HepG2 (cell line): Measurements from ENCODE around the gene EXTL2.

Source experiments
- CREB1 ChIP-seq, 2 experiments: fragments of 450-650 bp in 1 of 2; IDR thresholded peaks; 2 replicates each; pipeline ENCODE4 v1.6.1; 2016 to 2017; ENCODE audit warnings: control low read depth in 1 of 2, mild to moderate bottlenecking in 1 of 2, missing compliant biosample characterization in 1 of 2, missing genetic modification characterization in 1 of 2
- EP300 ChIP-seq, 3 experiments: sonication (generic) in 1 of 3; formaldehyde crosslinking in 1 of 3; IDR thresholded peaks; 2 replicates each; pipeline versions ENCODE4 v1.5.1 to v1.6.1; 2011 to 2020; ENCODE audit warnings: low read depth in 2 of 3, low read length in 2 of 3, borderline replicate concordance in 1 of 3, improper control_type of control experiment in 1 of 3, mild to moderate bottlenecking in 1 of 3, missing genetic modification reagents in 1 of 3, moderate library complexity in 1 of 3
- KDM1A ChIP-seq: IDR thresholded peaks from 2 replicates; pipeline ENCODE4 v1.6.1; 2016; ENCODE audit warnings: missing compliant biosample characterization
- NPAS2 ChIP-seq: sonication (generic); formaldehyde crosslinking; IDR thresholded peaks from 2 replicates; pipeline ENCODE4 v1.8.0; 2022; ENCODE audit warnings: mild to moderate bottlenecking, missing genetic modification reagents, borderline replicate concordance
- POLR2AphosphoS5 ChIP-seq: IDR thresholded peaks from 2 replicates; pipeline ENCODE4 v1.6.1; 2012; ENCODE audit warnings: low read depth, low read length
- ZNF335 ChIP-seq: sonication (generic); formaldehyde crosslinking; IDR thresholded peaks from 2 replicates; pipeline ENCODE4 v1.4.0; 2020; ENCODE audit warnings: missing genetic modification reagents
- TF ChIP-seq, protein P1 (sequence below): sonication (generic); formaldehyde crosslinking; IDR thresholded peaks from 2 replicates; pipeline ENCODE4 v1.5.0; 2020; ENCODE audit warnings: mild to moderate bottlenecking, missing genetic modification reagents, moderate library complexity

DNA sequence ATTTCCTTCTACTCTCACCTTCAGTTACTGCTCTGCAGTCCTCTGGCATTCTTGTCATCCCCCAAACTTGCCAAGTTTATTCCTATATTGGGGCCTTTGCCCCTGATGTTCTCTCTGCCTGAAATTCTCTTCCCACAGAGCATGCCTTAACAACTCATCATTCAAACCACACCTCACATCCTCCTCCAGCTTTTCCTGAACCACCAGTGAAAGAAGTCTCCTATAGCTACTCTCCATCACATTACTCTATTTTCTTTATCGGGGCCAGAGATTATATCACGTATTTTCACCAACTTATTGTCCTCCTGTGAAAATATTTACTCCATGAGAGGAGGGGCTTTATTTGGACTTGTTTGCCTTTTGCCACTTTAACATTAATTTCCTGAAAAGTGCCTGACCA, 32.1 kb downstream of the EXTL2 start:
- no peak for TF ChIP-seq POLR2AphosphoS5
- no peak for TF ChIP-seq EP300 (IDR thresholded peaks at IDR 0.05; ENCODE audit: low read depth in 2 of 2, low read length in 2 of 2)
- no peak for TF ChIP-seq EP300 (CRISPR knock-in tag; IDR thresholded peaks at IDR 0.05; ENCODE audit: borderline replicate concordance)
- no peak for TF ChIP-seq NPAS2
- no peak for TF ChIP-seq KDM1A (CRISPR knock-in tag)
- no peak for TF ChIP-seq CREB1 (IDR thresholded peaks at IDR 0.05)
- no peak for TF ChIP-seq CREB1 (CRISPR knock-in tag; IDR thresholded peaks at IDR 0.05)
- TF ChIP-seq ZNF335 (CRISPR knock-in tag): no peak
- TF ChIP-seq, protein P1, sequence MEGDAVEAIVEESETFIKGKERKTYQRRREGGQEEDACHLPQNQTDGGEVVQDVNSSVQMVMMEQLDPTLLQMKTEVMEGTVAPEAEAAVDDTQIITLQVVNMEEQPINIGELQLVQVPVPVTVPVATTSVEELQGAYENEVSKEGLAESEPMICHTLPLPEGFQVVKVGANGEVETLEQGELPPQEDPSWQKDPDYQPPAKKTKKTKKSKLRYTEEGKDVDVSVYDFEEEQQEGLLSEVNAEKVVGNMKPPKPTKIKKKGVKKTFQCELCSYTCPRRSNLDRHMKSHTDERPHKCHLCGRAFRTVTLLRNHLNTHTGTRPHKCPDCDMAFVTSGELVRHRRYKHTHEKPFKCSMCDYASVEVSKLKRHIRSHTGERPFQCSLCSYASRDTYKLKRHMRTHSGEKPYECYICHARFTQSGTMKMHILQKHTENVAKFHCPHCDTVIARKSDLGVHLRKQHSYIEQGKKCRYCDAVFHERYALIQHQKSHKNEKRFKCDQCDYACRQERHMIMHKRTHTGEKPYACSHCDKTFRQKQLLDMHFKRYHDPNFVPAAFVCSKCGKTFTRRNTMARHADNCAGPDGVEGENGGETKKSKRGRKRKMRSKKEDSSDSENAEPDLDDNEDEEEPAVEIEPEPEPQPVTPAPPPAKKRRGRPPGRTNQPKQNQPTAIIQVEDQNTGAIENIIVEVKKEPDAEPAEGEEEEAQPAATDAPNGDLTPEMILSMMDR: no peak
